K562 (cell line): ENCODE measurements around the gene KIF26A. TPM values are rescaled to one million over a fixed set of nuclear protein-coding genes. Genes with fewer than 3 reads are reported as not detected.

ENCODE experiments used
- ATAC-seq: fragments of 200-7000 bp; cut with Tn5 transposase; 3 replicates; pipeline ENCODE4 v1.9.1; 2020; ENCODE audit warnings: moderate library complexity
- BruUV-seq: library from RNA; stranded (reverse); fragments of 400-500 nt; replicated peaks from 2 replicates; lab custom pipeline; 2021; lab: Mats Ljungman, UMichigan
- CTCF ChIA-PET: fragments of 300-600 bp; formaldehyde crosslinking; extraction: SDS; loops from one replicate; lab custom pipeline; 2021; ENCODE audit warnings: low intra/inter-chr PET ratio; lab: Yijun Ruan, JAX
- POLR2A ChIA-PET: fragments of 300-600, 350-650 bp; sonication (Branson Sonifier 250); formaldehyde crosslinking; extraction: SDS; loops from one replicate; lab custom pipeline; 2021; ENCODE audit warnings: antibody characterized with exemption, inconsistent platforms; lab: Yijun Ruan, JAX
- DNase-seq, 4 experiments: peaks; one replicate each; pipeline versions ENCODE4 v3.0.0 to v3.0.0-alpha.2; 2011 to 2018; ENCODE audit warnings: low spot score in 3 of 4, mixed read lengths in 3 of 4; ENCODE audit errors: extremely low read depth in 1 of 4
- FAIRE-seq: peaks from 2 replicates; lab custom pipeline; 2011; peaks lifted over from hg19 to GRCh38; lab: Jason Lieb, UNC
- H2AFZ ChIP-seq: 2 replicates; pipeline ENCODE4 v1.6.0; 2011; ENCODE audit warnings: low read depth, low read length, control low read depth, inconsistent platforms
- H3K27ac ChIP-seq: fragments of 200-600 bp; 3 replicates; pipeline ENCODE4 v1.8.0; 2011; ENCODE audit warnings: low read depth, mild to moderate bottlenecking, control low read depth, inconsistent platforms, low read length, moderate library complexity, mixed read lengths; ENCODE audit errors: extremely low read depth
- H3K27me3 ChIP-seq, 2 experiments: fragments of 300-600 bp in 1 of 2; 2 replicates in 1 of 2; 3 replicates in 1 of 2; pipeline versions ENCODE4 v1.6.0 to v1.8.0; 2011; ENCODE audit warnings: inconsistent platforms in 2 of 2, low read length in 2 of 2, mild to moderate bottlenecking in 1 of 2, mixed read lengths in 1 of 2, moderate library complexity in 1 of 2; ENCODE audit not compliant: control insufficient read depth in 2 of 2, insufficient read depth in 2 of 2
- H3K36me3 ChIP-seq: fragments of 300-600 bp; 3 replicates; pipeline ENCODE4 v1.8.0; 2011; ENCODE audit warnings: mild to moderate bottlenecking, low read length, inconsistent platforms; ENCODE audit not compliant: control insufficient read depth, insufficient read depth
- H3K4me1 ChIP-seq, 2 experiments: fragments of 200-600 bp in 1 of 2; replicated peaks in 1 of 2; 2 replicates in 1 of 2; 3 replicates in 1 of 2; pipeline versions ENCODE4 v1.5.1 to v1.8.0; 2011; ENCODE audit warnings: inconsistent platforms in 2 of 2, low read length in 2 of 2, mild to moderate bottlenecking in 1 of 2, mixed read lengths in 1 of 2, moderate library complexity in 1 of 2; ENCODE audit not compliant: control insufficient read depth in 2 of 2, insufficient read depth in 2 of 2
- H3K4me2 ChIP-seq: 2 replicates; pipeline ENCODE4 v1.6.1; 2011; ENCODE audit warnings: low read length, control low read depth, inconsistent platforms, mixed read lengths; ENCODE audit not compliant: insufficient read depth
- H3K4me3 ChIP-seq: fragments of 200-600 bp; sonication (generic), shearing (Covaris generic); 2 replicates; pipeline ENCODE4 v1.5.1; 2016; ENCODE audit warnings: control low read depth, inconsistent platforms
- H3K79me2 ChIP-seq: fragments of 200-600 bp; 3 replicates; pipeline ENCODE4 v1.8.0; 2011; ENCODE audit warnings: low read length, inconsistent platforms; ENCODE audit not compliant: control insufficient read depth, insufficient read depth
- H3K9ac ChIP-seq, 2 experiments: 2 replicates each; pipeline versions ENCODE4 v1.6.0 to v1.6.1; 2011; ENCODE audit warnings: low read depth in 2 of 2, low read length in 2 of 2, control low read depth in 1 of 2, inconsistent platforms in 1 of 2, mild to moderate bottlenecking in 1 of 2, mixed read lengths in 1 of 2; ENCODE audit not compliant: insufficient read depth in 1 of 2
- H3K9me1 ChIP-seq: one replicate; pipeline ENCODE4 v1.6.0; 2011; ENCODE audit warnings: inconsistent platforms, mild to moderate bottlenecking, low read length, moderate library complexity; ENCODE audit not compliant: control insufficient read depth, insufficient read depth
- H3K9me3 ChIP-seq: replicated peaks from 2 replicates; pipeline ENCODE4 v1.5.1; 2011; ENCODE audit warnings: low read depth, low read length, inconsistent platforms; ENCODE audit not compliant: control insufficient read depth, insufficient read depth
- H4K20me1 ChIP-seq: replicated peaks from 2 replicates; pipeline ENCODE4 v1.6.1; 2011; ENCODE audit warnings: low read length, inconsistent platforms, mixed read lengths; ENCODE audit not compliant: control insufficient read depth, insufficient read depth
- CEBPB ChIP-seq: fragments of 450-650 bp; IDR thresholded peaks from 2 replicates; pipeline ENCODE4 v1.6.1; 2016; ENCODE audit warnings: missing genetic modification characterization, missing compliant biosample characterization
- FOXK2 ChIP-seq, 2 experiments: fragments of 450-650 bp; IDR thresholded peaks in 1 of 2; conservative IDR thresholded peaks in 1 of 2; 2 replicates each; pipeline ENCODE4 v1.6.1; 2016; ENCODE audit warnings: low read depth in 2 of 2, mild to moderate bottlenecking in 1 of 2
- GTF2E2 ChIP-seq: fragments of 200-800 bp; sonication (Bioruptor generic); IDR thresholded peaks from 2 replicates; pipeline ENCODE4 v1.6.1; 2016; ENCODE audit warnings: missing genetic modification characterization, missing compliant biosample characterization
- HMG20B ChIP-seq: fragments of 250-450 bp; sonication (Bioruptor Pico); IDR thresholded peaks from 2 replicates; pipeline ENCODE4 v1.5.0; 2021; ENCODE audit warnings: mild to moderate bottlenecking
- JUN ChIP-seq, 2 experiments: sonication (generic) in 1 of 2; formaldehyde crosslinking in 1 of 2; IDR thresholded peaks; 2 replicates each; pipeline versions ENCODE4 v1.6.1 to v1.8.0; 2012 to 2022; ENCODE audit warnings: borderline replicate concordance in 2 of 2, mild to moderate bottlenecking in 2 of 2, improper control_type of control experiment in 1 of 2, low read depth in 1 of 2, low read length in 1 of 2, missing genetic modification reagents in 1 of 2
- PATZ1 ChIP-seq: fragments of 250-450 bp; sonication (Bioruptor Pico); IDR thresholded peaks from 2 replicates; pipeline ENCODE4 v1.5.0; 2020; ENCODE audit warnings: mild to moderate bottlenecking, borderline replicate concordance
- RNF219 ChIP-seq: fragments of 250-450 bp; sonication (Bioruptor Pico); IDR thresholded peaks from 2 replicates; pipeline ENCODE4 v1.5.0; 2022; ENCODE audit warnings: mild to moderate bottlenecking
- TCF7 ChIP-seq: sonication (generic); IDR thresholded peaks from 2 replicates; pipeline ENCODE4 v1.6.1; 2016; ENCODE audit warnings: antibody characterized with exemption, borderline replicate concordance
- ZNF12 ChIP-seq: sonication (generic); formaldehyde crosslinking; IDR thresholded peaks from 2 replicates; pipeline ENCODE4 v1.4.0; 2020; ENCODE audit warnings: mild to moderate bottlenecking, missing genetic modification reagents
- ZNF146 ChIP-seq: IDR thresholded peaks from one replicate; pipeline ENCODE4 v1.6.1; 2018; ENCODE audit warnings: missing compliant biosample characterization; ENCODE audit not compliant: unreplicated experiment
- ZNF395 ChIP-seq: fragments of 200-800 bp; sonication (Bioruptor generic); IDR thresholded peaks from 2 replicates; pipeline ENCODE4 v1.6.1; 2017; ENCODE audit warnings: missing genetic modification characterization, missing compliant biosample characterization
- ZNF551 ChIP-seq: fragments of 250-450 bp; sonication (Bioruptor Pico); IDR thresholded peaks from 2 replicates; pipeline ENCODE4 v1.5.0; 2021; ENCODE audit warnings: mild to moderate bottlenecking, moderate library complexity
- WGBS: fragments of 100-300 bp; shearing (Covaris generic); methylation state at CpG from one replicate; pipeline ENCODE4 v1.1.6; 2016; ENCODE audit warnings: low coverage, mixed read lengths; ENCODE audit not compliant: insufficient coverage; ENCODE audit errors: missing lambda C conversion rate; 5-methylcytosine and 5-hydroxymethylcytosine counted together
- in situ Hi-C: fragments of 300-500 bp; cut with MboI; formaldehyde crosslinking; loops from 4 replicates; pipeline ENCODE4 v1.15.0; 2018; ENCODE audit warnings: inconsistent platforms, mixed read lengths
- intact Hi-C: fragments of 100-400 bp; cut with micrococcal nuclease; formaldehyde crosslinking; loops from 2 replicates; pipeline ENCODE4 v1.14.2; 2022
- polyA plus RNA-seq, 8 experiments: library from polyadenylated mRNA; depleted of rRNA in 4 of 8; stranded (reverse) in 5 of 8; unstranded in 3 of 8; fragments of >200 nt; fragmentation: Nextera tagmentation in 2 of 8; fragmentation: Illumina TruSeq in 1 of 8; extraction: Ambion mirVana in 2 of 8; extraction: Trizol in 1 of 8; gene quantifications; 2 replicates each; pipeline versions ENCODE4 v1.2.1 to v1.2.3, GENCODE V29; 2011 to 2014; ENCODE audit warnings: inconsistent platforms in 1 of 8, missing spikeins in 1 of 8
- total RNA-seq, 7 experiments: library from RNA; depleted of rRNA in 6 of 7; stranded (reverse); fragments of >200 nt in 6 of 7; fragmentation: Illumina TruSeq in 2 of 7; extraction: Trizol in 2 of 7; gene quantifications; 2 replicates each; pipeline versions ENCODE4 v1.2.1 to v1.2.3, GENCODE V29; 2011 to 2021; ENCODE audit warnings: low replicate concordance in 1 of 7

The KIF26A gene
- total and polyA plus RNA-seq, 9 of the 15 experiments (the other 6 are each of a cell fraction or from before 2014, with no cell fraction given) = 0.04 TPM; not detected in 8

GRCh38 chr14:104197449-104198247, 59.3 kb downstream of the KIF26A start (continued):
- no peak for TF ChIP-seq ZNF395 (CRISPR knock-in tag)
- no peak for TF ChIP-seq GTF2E2
- TF ChIP-seq FOXK2 (conservative IDR thresholded peaks at IDR 0.05 in 1 of 2, IDR thresholded peaks at IDR 0.05 in 1 of 2; ENCODE audit: low read depth in 2 of 2) = no peak

GRCh38 chr14:104199266-104199895, 61.0 kb downstream of the KIF26A start:
- under 1% methylated on average over 13 of the region's 23 CpGs for WGBS
- DNase-seq = no peak
- Histone ChIP-seq H3K27me3 (no peaks in the 10 kb centered on the region; a peak in 1 of 5 replicates), H3K36me3 (no peaks in the 10 kb centered on the region)
- CTCF ChIA-PET = no interaction called here
- intact Hi-C loops = no loop called here
- no peak for TF ChIP-seq ZNF12
- no peak for TF ChIP-seq CEBPB
- TF ChIP-seq HMG20B (CRISPR knock-in tag) = no peak
- no peak for TF ChIP-seq TCF7
- TF ChIP-seq ZNF146 (CRISPR knock-in tag) = no peak
- TF ChIP-seq PATZ1 = no peak
- no peak for TF ChIP-seq RNF219 (CRISPR knock-in tag)
- no peak for TF ChIP-seq ZNF551
- no peak for TF ChIP-seq JUN (IDR thresholded peaks at IDR 0.05; ENCODE audit: borderline replicate concordance, low read depth, low read length)
- no peak for TF ChIP-seq JUN (CRISPR knock-in tag; IDR thresholded peaks at IDR 0.05; ENCODE audit: borderline replicate concordance)
- TF ChIP-seq, all 486 proteins: peak for 0
- in situ Hi-C loops = no loop called here
- ATAC-seq (no peak), FAIRE-seq (no peak)
- H3K9ac ChIP-seq = no peak overlapping the region
- H3K27ac ChIP-seq = no peak overlapping the region
- no peaks in the 10 kb centered on the region for H3K79me2 ChIP-seq
- POLR2A ChIA-PET = interaction anchor here (0.6 kb wide), 2 partner anchors 12 to 108 kb away, joined by 3 to 4 read pairs; no protein-coding TSS in a partner anchor
- no peaks in the 10 kb centered on the region for H3K4me1 ChIP-seq
- BruUV-seq = no TSS peak
- no peaks in the 10 kb centered on the region for H4K20me1 ChIP-seq
- H3K9me1 ChIP-seq = no peaks in the 10 kb centered on the region
- H2AFZ ChIP-seq = no peak overlapping the region
- H3K9me3 ChIP-seq = no peaks in the 10 kb centered on the region
- no peak overlapping the region for H3K4me3 ChIP-seq
- no peak overlapping the region for H3K4me2 ChIP-seq
